ENCODE measurements around the gene SDK1. TPM values are rescaled to one million over a fixed set of nuclear protein-coding genes. Genes with fewer than 3 reads are reported as not detected.

The SDK1 gene
- total and polyA plus RNA-seq, 2 donors (not counting 3 experiments of a cell fraction or from before 2014, with no cell fraction given): 1.6 to 3.9 TPM

DNA sequence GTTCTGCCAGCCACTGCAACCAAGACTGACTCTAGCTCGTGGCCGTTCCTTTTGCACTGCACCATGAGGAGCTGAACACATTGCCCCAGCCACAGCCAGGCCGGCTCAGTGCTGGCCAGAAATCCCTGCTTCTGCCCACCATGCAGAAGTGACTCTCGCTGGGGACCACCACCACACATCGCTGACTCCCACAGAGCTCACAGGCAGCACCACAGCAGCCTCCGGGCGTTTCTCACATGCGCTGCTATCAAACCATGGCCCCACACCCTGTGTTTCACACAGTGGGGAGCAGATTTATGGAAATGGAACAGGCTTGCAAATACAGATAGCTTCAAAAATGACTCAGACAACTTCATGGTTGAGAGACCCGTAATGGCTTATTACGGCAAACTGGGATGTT lies 15.4 kb upstream of the SDK1 start:
- DNase-seq (ENCODE audit: low read depth, low spot score) (no peak), FAIRE-seq (no peak)
- H3K27ac ChIP-seq (ENCODE audit: insufficient read depth, low read depth, low read length): no peak overlapping the region
- H3K9me3 ChIP-seq (replicated peaks; ENCODE audit: control insufficient read depth, insufficient read depth, low read length): no peaks in the 10 kb centered on the region
- TF ChIP-seq JUN (IDR thresholded peaks at IDR 0.05; ENCODE audit: borderline replicate concordance, insufficient read depth, insufficient read length, low read depth): no peak
- no peak for TF ChIP-seq EZH2 (IDR thresholded peaks at IDR 0.05; ENCODE audit: borderline replicate concordance, low read depth, low read length, severe bottlenecking)
- TF ChIP-seq POLR2AphosphoS5 (IDR thresholded peaks at IDR 0.05; ENCODE audit: insufficient read depth, low read depth, low read length): no peak
- TF ChIP-seq GATA2 (IDR thresholded peaks at IDR 0.05; ENCODE audit: insufficient read depth, insufficient read length, low read depth, low read length): no peak
- TF ChIP-seq MYC (IDR thresholded peaks at IDR 0.05; ENCODE audit: low read depth, low read length): no peak
- TF ChIP-seq, protein P1, sequence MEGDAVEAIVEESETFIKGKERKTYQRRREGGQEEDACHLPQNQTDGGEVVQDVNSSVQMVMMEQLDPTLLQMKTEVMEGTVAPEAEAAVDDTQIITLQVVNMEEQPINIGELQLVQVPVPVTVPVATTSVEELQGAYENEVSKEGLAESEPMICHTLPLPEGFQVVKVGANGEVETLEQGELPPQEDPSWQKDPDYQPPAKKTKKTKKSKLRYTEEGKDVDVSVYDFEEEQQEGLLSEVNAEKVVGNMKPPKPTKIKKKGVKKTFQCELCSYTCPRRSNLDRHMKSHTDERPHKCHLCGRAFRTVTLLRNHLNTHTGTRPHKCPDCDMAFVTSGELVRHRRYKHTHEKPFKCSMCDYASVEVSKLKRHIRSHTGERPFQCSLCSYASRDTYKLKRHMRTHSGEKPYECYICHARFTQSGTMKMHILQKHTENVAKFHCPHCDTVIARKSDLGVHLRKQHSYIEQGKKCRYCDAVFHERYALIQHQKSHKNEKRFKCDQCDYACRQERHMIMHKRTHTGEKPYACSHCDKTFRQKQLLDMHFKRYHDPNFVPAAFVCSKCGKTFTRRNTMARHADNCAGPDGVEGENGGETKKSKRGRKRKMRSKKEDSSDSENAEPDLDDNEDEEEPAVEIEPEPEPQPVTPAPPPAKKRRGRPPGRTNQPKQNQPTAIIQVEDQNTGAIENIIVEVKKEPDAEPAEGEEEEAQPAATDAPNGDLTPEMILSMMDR (IDR thresholded peaks at IDR 0.05; ENCODE audit: extremely low read depth in 1 of 2, insufficient read depth in 1 of 2, low read depth in 1 of 2, low read length in 2 of 2): no peak
- TF ChIP-seq, protein P2, sequence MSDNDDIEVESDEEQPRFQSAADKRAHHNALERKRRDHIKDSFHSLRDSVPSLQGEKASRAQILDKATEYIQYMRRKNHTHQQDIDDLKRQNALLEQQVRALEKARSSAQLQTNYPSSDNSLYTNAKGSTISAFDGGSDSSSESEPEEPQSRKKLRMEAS (IDR thresholded peaks at IDR 0.05; ENCODE audit: insufficient read depth, insufficient read length): no peak
- TF ChIP-seq POLR2A (IDR thresholded peaks at IDR 0.05; ENCODE audit: low read depth, low read length): no peak
- TF ChIP-seq FOS (IDR thresholded peaks at IDR 0.05; ENCODE audit: borderline replicate concordance, insufficient read depth, low read length): no peak
- no peaks in the 10 kb centered on the region for H3K27me3 ChIP-seq (ENCODE audit: control insufficient read depth in 2 of 2, insufficient read depth in 2 of 2, low read length in 2 of 2)
- no peak overlapping the region for H3K4me3 ChIP-seq (replicated peaks in 1 of 3; ENCODE audit: insufficient read depth in 1 of 3, low read depth in 1 of 3, low read length in 3 of 3)
- no peaks in the 10 kb centered on the region for H3K36me3 ChIP-seq (ENCODE audit: control insufficient read depth in 2 of 2, extremely low read depth in 1 of 2, insufficient read depth in 2 of 2, low read length in 2 of 2)
- intact Hi-C loops (cut with micrococcal nuclease) (loop anchor here (2.0 to 10.0 kb wide), 2 partner anchors 45 to 61 kb away; no protein-coding TSS in a partner anchor), dilution Hi-C loops (cut with MboI; ENCODE audit: extremely low pct_ligation_motif_present, low sequenced_read_pairs) (no loop called here)
- no peaks in the 10 kb centered on the region for H3K79me2 ChIP-seq (ENCODE audit: control insufficient read depth, insufficient read depth, low read length)
- H2AFZ ChIP-seq (ENCODE audit: low read depth, low read length): no peak overlapping the region
- no peak overlapping the region for H3K4me2 ChIP-seq (ENCODE audit: insufficient read depth, low read length)
- no TSS peak for BruUV-seq (replicated peaks)
- H3K9me1 ChIP-seq (replicated peaks; ENCODE audit: control insufficient read depth, extremely low read depth, insufficient read depth, low read length): no peaks in the 10 kb centered on the region
- H4K20me1 ChIP-seq (replicated peaks; ENCODE audit: control insufficient read depth, extremely low read depth, insufficient read depth, low read length): no peaks in the 10 kb centered on the region
- no peak overlapping the region for H3K9ac ChIP-seq (replicated peaks; ENCODE audit: extremely low read depth, insufficient read depth, low read length)
- ChIA-PET CTCF (no interaction called here), POLR2A (no interaction called here)
- no peaks in the 10 kb centered on the region for H3K4me1 ChIP-seq (ENCODE audit: control insufficient read depth, extremely low read depth, insufficient read depth, low read length)

Measured in endothelial cell of umbilical vein (primary cell).